ENCODE measurements around the gene SLC18A3. TPM values are rescaled to one million over a fixed set of nuclear protein-coding genes. Genes with fewer than 3 reads are reported as not detected.

The SLC18A3 gene
- total RNA-seq, 1 experiment from 2014 or later = not detected

GRCh38 chr10:49562893-49563292 is 47.2 kb upstream of the SLC18A3 start:
- no peaks in the 10 kb centered on the region for H3K79me1 ChIP-seq (ENCODE audit: insufficient read depth, low read depth, low read length, poor library complexity, severe bottlenecking)
- H3K18ac ChIP-seq (ENCODE audit: insufficient read length, low read depth, low read length) = no peak overlapping the region
- no peak for DNase-seq

More at GRCh38 chr10:49562893-49563292, 47.2 kb upstream of the SLC18A3 start:
- Mint-ChIP-seq H3K4me3 (no peak overlapping the region), H3K4me1 (peaks cover 4 to 10% of the 10 kb centered on the region in 2 experiments; a peak in 3 of 4 replicates), H3K9me3 (no peaks in the 10 kb centered on the region; a peak in 1 of 5 replicates), H3K27ac (no peak overlapping the region), H3K27me3 (ENCODE audit: low read depth) (peaks cover 22% of the 10 kb centered on the region), H3K36me3 (ENCODE audit: insufficient read depth in 1 of 3, low read depth in 3 of 3) (no peaks in the 10 kb centered on the region)
- Histone ChIP-seq H3K4ac (ENCODE audit: low read depth, low read length) (no peak overlapping the region), H4K20me1 (ENCODE audit: control insufficient read depth, insufficient read depth, insufficient read length) (no peaks in the 10 kb centered on the region), H2BK15ac (ENCODE audit: low read depth, low read length) (no peak overlapping the region), H3K27ac (ENCODE audit: insufficient read length, low read depth, low read length) (no peak overlapping the region), H3K9me3 (ENCODE audit: control insufficient read depth, low read depth, low read length) (no peaks in the 10 kb centered on the region), H3K4me1 (ENCODE audit: insufficient read depth, low read length) (no peaks in the 10 kb centered on the region), H4K5ac (ENCODE audit: insufficient read length, low read depth, low read length) (no peak overlapping the region), H3K9ac (ENCODE audit: extremely low read depth, insufficient read length, low read length) (no peak overlapping the region), H3K4me2 (ENCODE audit: insufficient read depth, insufficient read length, low read length) (no peak overlapping the region), H3K23me2 (ENCODE audit: insufficient read length, low read depth, low read length, poor library complexity, severe bottlenecking) (no peaks in the 10 kb centered on the region), H3T11ph (ENCODE audit: low read length) (no peak overlapping the region), H4K8ac (replicated peaks; ENCODE audit: insufficient read length, low read depth, low read length) (no peak overlapping the region), H2AFZ (ENCODE audit: low read length) (no peak overlapping the region), H3K23ac (ENCODE audit: insufficient read length, low read depth, low read length) (no peak overlapping the region), H3K27me3 (ENCODE audit: insufficient read depth, low read length) (no peaks in the 10 kb centered on the region), H4K91ac (ENCODE audit: insufficient read length, low read depth, low read length) (no peak overlapping the region), H2AK5ac (ENCODE audit: insufficient read length, low read length) (no peak overlapping the region), H2BK120ac (ENCODE audit: low read depth, low read length, poor library complexity, severe bottlenecking) (no peak overlapping the region), H3K14ac (ENCODE audit: insufficient read depth, low read length) (no peak overlapping the region), H2BK12ac (ENCODE audit: insufficient read length, low read depth, low read length) (no peak overlapping the region), H3K79me2 (ENCODE audit: insufficient read depth, low read length) (no peaks in the 10 kb centered on the region), H3K56ac (ENCODE audit: insufficient read length, low read depth, low read length) (no peak overlapping the region), H2BK5ac (ENCODE audit: insufficient read length, low read length) (no peak overlapping the region), H2BK20ac (ENCODE audit: low read depth, low read length, poor library complexity, severe bottlenecking) (no peak overlapping the region)
- no peak for TF ChIP-seq CTCF (conservative IDR thresholded peaks at IDR 0.05)
- no CpG with 5 or more reads among the region's 1 CpG for WGBS (ENCODE audit: extremely low coverage, insufficient read length, low lambda C conversion rate)

Data from H9 (cell line).